Nephron (organoid): ENCODE measurements around the gene RIPPLY1.

ENCODE experiments used
- H3K27ac Mint-ChIP-seq, 3 experiments: 2 replicates each; pipeline ENCODE4 v1.8.0; 2020; ENCODE audit warnings: mixed read lengths in 3 of 3, mild to moderate bottlenecking in 2 of 3, moderate library complexity in 1 of 3
- H3K27me3 Mint-ChIP-seq: 2 replicates; pipeline ENCODE4 v1.8.0; 2021; ENCODE audit warnings: low read depth, mild to moderate bottlenecking, moderate library complexity, mixed read lengths
- H3K36me3 Mint-ChIP-seq: 2 replicates; pipeline ENCODE4 v1.8.0; 2020; ENCODE audit warnings: low read depth, mixed read lengths
- H3K4me1 Mint-ChIP-seq: 2 replicates; pipeline ENCODE4 v1.8.0; 2020; ENCODE audit warnings: mixed read lengths
- H3K4me3 Mint-ChIP-seq, 3 experiments: 2 replicates each; pipeline ENCODE4 v1.8.0; 2020; ENCODE audit warnings: mild to moderate bottlenecking in 3 of 3, mixed read lengths in 3 of 3, moderate library complexity in 2 of 3
- H3K9me3 Mint-ChIP-seq: 2 replicates; pipeline ENCODE4 v1.8.0; 2020; ENCODE audit warnings: mixed read lengths
- CTCF ChIP-seq, 3 experiments: fragments of 200-600 bp; sonication (generic); IDR thresholded peaks; one replicate each; pipeline ENCODE4 v1.5.0; 2021; ENCODE audit warnings: antibody characterized with exemption in 3 of 3; ENCODE audit not compliant: unreplicated experiment in 3 of 3

The RIPPLY1 gene

GRCh38 chrX:106906361-106906760 is 3.2 kb upstream of the RIPPLY1 start:
- Mint-ChIP-seq H3K36me3 (no peaks in the 10 kb centered on the region), H3K4me1 (peaks cover 38% of the 10 kb centered on the region), H3K27ac (peak overlapping the region; percentile 64 to 90 (median 83)), H3K9me3 (peaks cover 7% of the 10 kb centered on the region), H3K4me3 (no peak overlapping the region), H3K27me3 (peaks cover 2% of the 10 kb centered on the region)
- TF ChIP-seq CTCF (IDR thresholded peaks at IDR 0.05; ENCODE audit: unreplicated experiment in 3 of 3): no peak

- H3K9me3 Mint-ChIP-seq: peaks cover 7% of the 10 kb centered on the region
- peak overlapping the region; percentile 64 to 90 (median 83) for H3K27ac Mint-ChIP-seq
- TF ChIP-seq CTCF (IDR thresholded peaks at IDR 0.05; ENCODE audit: unreplicated experiment in 3 of 3): no peak
- H3K36me3 Mint-ChIP-seq: no peaks in the 10 kb centered on the region
- no peak overlapping the region for H3K4me3 Mint-ChIP-seq
- H3K27me3 Mint-ChIP-seq: no peaks in the 10 kb centered on the region
- peaks cover 38% of the 10 kb centered on the region for H3K4me1 Mint-ChIP-seq
Observed at GRCh38 chrX:106905064-106905708, 2.0 kb upstream of the RIPPLY1 start.

GRCh38 chrX:106903856-106904528 is 851 bp upstream of the RIPPLY1 start:
- Mint-ChIP-seq H3K27ac (peak overlapping the region; percentile 47 to 76 (median 64)), H3K36me3 (no peaks in the 10 kb centered on the region), H3K9me3 (peaks cover 3% of the 10 kb centered on the region), H3K4me3 (no peak overlapping the region), H3K4me1 (peaks cover 43% of the 10 kb centered on the region), H3K27me3 (peaks cover 6% of the 10 kb centered on the region)
- TF ChIP-seq CTCF (IDR thresholded peaks at IDR 0.05; ENCODE audit: unreplicated experiment in 3 of 3): no peak

- Mint-ChIP-seq H3K36me3 (no peaks in the 10 kb centered on the region), H3K4me3 (no peak overlapping the region), H3K9me3 (no peaks in the 10 kb centered on the region), H3K27me3 (peaks cover 6% of the 10 kb centered on the region), H3K27ac (peak overlapping the region in 1 of 3 experiments; percentile 76), H3K4me1 (peaks cover 38% of the 10 kb centered on the region)
- no peak for TF ChIP-seq CTCF (IDR thresholded peaks at IDR 0.05; ENCODE audit: unreplicated experiment in 3 of 3)
Observed at GRCh38 chrX:106902684-106903083, 457 bp downstream of the RIPPLY1 start.

- H3K27me3 Mint-ChIP-seq: peaks cover 6% of the 10 kb centered on the region
- H3K27ac Mint-ChIP-seq: no peak overlapping the region
Observed at GRCh38 chrX:106901781-106902219, 1.3 kb downstream of the RIPPLY1 start.

More at GRCh38 chrX:106901781-106902219, 1.3 kb downstream of the RIPPLY1 start:
- no peak for TF ChIP-seq CTCF (IDR thresholded peaks at IDR 0.05; ENCODE audit: unreplicated experiment in 3 of 3)
- Mint-ChIP-seq H3K9me3 (no peaks in the 10 kb centered on the region), H3K4me1 (peaks cover 33% of the 10 kb centered on the region), H3K4me3 (no peak overlapping the region), H3K36me3 (no peaks in the 10 kb centered on the region)
